ENCODE measurements around the gene GPC6.

The GPC6 gene

GRCh38 chr13:93786846-93787489 is 560.4 kb downstream of the GPC6 start:
- TF ChIP-seq CTCF (IDR thresholded peaks at IDR 0.05; ENCODE audit: low read depth, low read length, missing control alignments): no peak
- DNase-seq: no peak
- in situ Hi-C loops (cut with HindIII; ENCODE audit: low pct_ligation_motif_present, low sequenced_read_pairs): no loop called here
- Histone ChIP-seq H3K4me3 (ENCODE audit: low read depth, low read length) (no peak overlapping the region), H3K36me3 (replicated peaks) (no peaks in the 10 kb centered on the region), H3K27ac (no peak overlapping the region), H3K27me3 (replicated peaks) (no peaks in the 10 kb centered on the region)

GRCh38 chr13:93788456-93788855 is 561.8 kb downstream of the GPC6 start:
- H3K27ac ChIP-seq: no peak overlapping the region
- H3K4me3 ChIP-seq (ENCODE audit: low read depth, low read length): no peak overlapping the region
- no peak for TF ChIP-seq CTCF (IDR thresholded peaks at IDR 0.05; ENCODE audit: low read depth, low read length, missing control alignments)
- H3K27me3 ChIP-seq (replicated peaks): no peaks in the 10 kb centered on the region
- in situ Hi-C loops (cut with HindIII; ENCODE audit: low pct_ligation_motif_present, low sequenced_read_pairs): no loop called here
- no peak for DNase-seq
- no peaks in the 10 kb centered on the region for H3K36me3 ChIP-seq (replicated peaks)

- Histone ChIP-seq H3K4me3 (ENCODE audit: low read depth, low read length) (no peak overlapping the region), H3K27me3 (replicated peaks) (no peaks in the 10 kb centered on the region), H3K36me3 (replicated peaks) (no peaks in the 10 kb centered on the region), H3K27ac (no peak overlapping the region)
- in situ Hi-C loops (cut with HindIII; ENCODE audit: low pct_ligation_motif_present, low sequenced_read_pairs): no loop called here
- no peak for DNase-seq
- no peak for TF ChIP-seq CTCF (IDR thresholded peaks at IDR 0.05; ENCODE audit: low read depth, low read length, missing control alignments)
Measured at GRCh38 chr13:93789058-93789457, 562.5 kb downstream of the GPC6 start.

GRCh38 chr13:93794197-93794885 is 567.7 kb downstream of the GPC6 start:
- in situ Hi-C loops (cut with HindIII; ENCODE audit: low pct_ligation_motif_present, low sequenced_read_pairs): no loop called here
- TF ChIP-seq CTCF (IDR thresholded peaks at IDR 0.05; ENCODE audit: low read depth, low read length, missing control alignments): no peak
- Histone ChIP-seq H3K36me3 (replicated peaks) (no peaks in the 10 kb centered on the region), H3K27me3 (replicated peaks) (no peaks in the 10 kb centered on the region), H3K4me3 (ENCODE audit: low read depth, low read length) (no peak overlapping the region), H3K27ac (no peak overlapping the region)
- DNase-seq: no peak

- Histone ChIP-seq H3K4me3 (ENCODE audit: low read depth, low read length) (no peak overlapping the region), H3K27me3 (replicated peaks) (no peaks in the 10 kb centered on the region), H3K27ac (no peak overlapping the region), H3K36me3 (replicated peaks) (no peaks in the 10 kb centered on the region)
- no peak for TF ChIP-seq CTCF (IDR thresholded peaks at IDR 0.05; ENCODE audit: low read depth, low read length, missing control alignments)
- in situ Hi-C loops (cut with HindIII; ENCODE audit: low pct_ligation_motif_present, low sequenced_read_pairs): no loop called here
- no peak for DNase-seq
Measured at GRCh38 chr13:93797463-93797862, 570.9 kb downstream of the GPC6 start.

Data from brain microvascular endothelial cell (primary cell).